Measurements from ENCODE around the gene TTLL1. TPM values are rescaled to one million over a fixed set of nuclear protein-coding genes. Genes with fewer than 3 reads are reported as not detected.

Gene TTLL1
- polyA plus RNA-seq, 1 experiment = 22.1 TPM

- no peaks in the 10 kb centered on the region for H3K36me3 ChIP-seq (ENCODE audit: control insufficient read depth, insufficient read depth, low read length)
- ChIA-PET POLR2A (interaction anchor here (0.5 kb wide), 1 partner anchor 11 kb away, joined by 3 read pairs; no protein-coding TSS in a partner anchor), CTCF (interaction anchor here (0.7 to 1.9 kb wide), 3 partner anchors 8 to 126 kb away, joined by 3 to 8 read pairs (median 3); no protein-coding TSS in a partner anchor)
- H3K4me3 ChIP-seq (ENCODE audit: low read depth, low read length) = no peak overlapping the region
- TF ChIP-seq CTCF (IDR thresholded peaks at IDR 0.05; ENCODE audit: insufficient read depth, low read depth, low read length) = no peak
- DNase-seq (ENCODE audit: low read depth) = no peak
- H3K27me3 ChIP-seq (ENCODE audit: control insufficient read depth, insufficient read depth, low read length) = no peaks in the 10 kb centered on the region
These were observed 95.4 kb downstream of the TTLL1 start for GRCh38 chr22:42993651-42994275.

GRCh38 chr22:42992886-42993479 is 96.2 kb downstream of the TTLL1 start:
- no peak for TF ChIP-seq CTCF (IDR thresholded peaks at IDR 0.05; ENCODE audit: insufficient read depth, low read depth, low read length)
- CTCF ChIA-PET = interaction anchor here (0.8 to 1.9 kb wide), 2 partner anchors 9 to 41 kb away, joined by 3 to 8 read pairs; no protein-coding TSS in a partner anchor

GRCh38 chr22:42992092-42992491 is 97.1 kb downstream of the TTLL1 start:
- no peak for TF ChIP-seq CTCF (IDR thresholded peaks at IDR 0.05; ENCODE audit: insufficient read depth, low read depth, low read length)
- ChIA-PET POLR2A (no interaction called here), CTCF (interaction anchor here (0.8 to 1.3 kb wide), 3 partner anchors 17 to 42 kb away, joined by 3 read pairs; no protein-coding TSS in a partner anchor)
- H3K27me3 ChIP-seq (ENCODE audit: control insufficient read depth, insufficient read depth, low read length) = no peaks in the 10 kb centered on the region
- no peaks in the 10 kb centered on the region for H3K36me3 ChIP-seq (ENCODE audit: control insufficient read depth, insufficient read depth, low read length)
- H3K4me3 ChIP-seq (ENCODE audit: low read depth, low read length) = no peak overlapping the region
- no peak for DNase-seq (ENCODE audit: low read depth)

More at GRCh38 chr22:42992886-42993479, 96.2 kb downstream of the TTLL1 start:
- Histone ChIP-seq H3K27me3 (ENCODE audit: control insufficient read depth, insufficient read depth, low read length) (no peaks in the 10 kb centered on the region), H3K36me3 (ENCODE audit: control insufficient read depth, insufficient read depth, low read length) (no peaks in the 10 kb centered on the region), H3K4me3 (ENCODE audit: low read depth, low read length) (no peak overlapping the region)
- DNase-seq (ENCODE audit: low read depth) = no peak
- POLR2A ChIA-PET = no interaction called here

GRCh38 chr22:42991010-42991651 is 98.1 kb downstream of the TTLL1 start:
- CTCF ChIA-PET = interaction anchor here (0.7 to 1.7 kb wide), 7 partner anchors 13 to 87 kb away, joined by 3 to 8 read pairs (median 3); no protein-coding TSS in a partner anchor

More at GRCh38 chr22:42991010-42991651, 98.1 kb downstream of the TTLL1 start:
- no peak overlapping the region for H3K4me3 ChIP-seq (ENCODE audit: low read depth, low read length)
- no peaks in the 10 kb centered on the region for H3K36me3 ChIP-seq (ENCODE audit: control insufficient read depth, insufficient read depth, low read length)
- DNase-seq (ENCODE audit: low read depth) = no peak
- no peak for TF ChIP-seq CTCF (IDR thresholded peaks at IDR 0.05; ENCODE audit: insufficient read depth, low read depth, low read length)
- POLR2A ChIA-PET = no interaction called here
- no peaks in the 10 kb centered on the region for H3K27me3 ChIP-seq (ENCODE audit: control insufficient read depth, insufficient read depth, low read length)

Measured in BJ (cell line).